ENCODE data around the gene IMMP2L.
"Not testable (repeated sequence)": the region's sequence is repeated elsewhere in the genome, so short reads cannot be mapped to it uniquely, and the experiment has no call there.

The IMMP2L gene

DNA sequence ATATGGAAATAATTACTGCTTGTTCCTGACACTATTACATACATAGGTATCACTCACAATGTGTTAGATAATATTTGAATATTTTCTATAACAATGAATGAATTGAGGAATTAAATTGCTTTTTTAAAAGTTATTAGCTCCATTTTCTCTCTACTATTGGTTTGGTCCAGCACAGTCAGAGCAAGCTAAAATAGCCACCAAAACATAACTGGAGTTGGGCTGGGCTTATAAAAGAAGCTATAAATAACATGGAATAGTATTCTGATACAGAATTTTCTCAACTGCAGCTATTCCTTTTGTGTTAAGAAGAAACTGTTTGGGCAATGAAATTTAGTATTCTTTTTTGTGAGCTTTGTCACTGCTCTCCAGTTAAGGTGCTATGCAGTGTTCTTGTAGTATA lies 614.0 kb downstream of the IMMP2L start:
- DNase-seq, result no peak

DNA sequence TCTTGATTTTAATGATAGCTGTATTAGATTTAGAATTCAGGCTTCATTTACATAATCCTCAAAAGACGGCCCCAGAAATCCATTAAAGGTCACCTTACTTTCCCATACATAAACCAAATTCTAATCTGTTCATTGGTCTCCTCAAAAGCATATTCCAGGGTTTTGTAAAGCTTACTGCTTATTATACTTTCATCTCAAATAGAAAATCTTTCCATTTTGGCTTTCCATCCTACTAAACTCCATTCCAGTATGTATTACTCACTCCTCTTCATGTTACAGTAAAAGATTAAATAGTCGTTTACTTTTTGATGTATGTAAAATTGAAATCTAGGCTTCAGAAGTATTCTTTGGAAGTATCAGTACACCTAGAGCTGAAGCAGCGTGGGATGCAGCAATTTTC lies 614.9 kb downstream of the IMMP2L start:
- DNase-seq, result no peak

DNA sequence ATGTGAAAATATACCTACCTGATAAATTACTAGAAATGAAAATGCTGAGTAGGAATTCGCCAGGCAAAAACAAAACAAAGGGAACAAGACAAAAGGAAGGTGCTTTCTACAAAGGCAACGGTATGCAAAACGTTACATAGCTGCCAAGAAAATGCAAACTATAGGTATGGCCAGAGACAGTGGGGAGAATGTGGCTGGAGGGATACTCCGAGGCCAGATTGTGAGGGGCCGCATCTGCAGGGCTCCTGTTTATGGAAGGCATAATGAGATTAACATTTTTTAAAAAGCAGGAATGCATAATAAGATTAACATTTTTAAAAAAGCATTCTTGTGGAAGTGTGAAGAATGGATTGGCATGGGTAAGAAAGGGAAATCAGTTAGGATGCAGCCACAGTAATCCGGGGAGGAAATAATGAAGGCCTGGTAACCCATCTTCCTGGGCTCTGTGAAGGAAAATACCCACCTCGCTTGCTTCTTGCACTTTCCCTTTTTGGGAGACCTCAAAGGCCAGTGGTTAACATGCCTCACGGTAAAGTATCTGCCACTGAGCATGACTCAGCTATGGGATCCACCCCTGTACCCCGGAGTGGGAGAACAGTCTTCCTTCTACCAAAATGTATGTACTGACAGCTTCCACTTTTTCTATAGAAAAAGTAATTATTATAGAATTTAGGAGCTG lies 617.2 kb downstream of the IMMP2L start:
- DNase-seq, result no peak

DNA sequence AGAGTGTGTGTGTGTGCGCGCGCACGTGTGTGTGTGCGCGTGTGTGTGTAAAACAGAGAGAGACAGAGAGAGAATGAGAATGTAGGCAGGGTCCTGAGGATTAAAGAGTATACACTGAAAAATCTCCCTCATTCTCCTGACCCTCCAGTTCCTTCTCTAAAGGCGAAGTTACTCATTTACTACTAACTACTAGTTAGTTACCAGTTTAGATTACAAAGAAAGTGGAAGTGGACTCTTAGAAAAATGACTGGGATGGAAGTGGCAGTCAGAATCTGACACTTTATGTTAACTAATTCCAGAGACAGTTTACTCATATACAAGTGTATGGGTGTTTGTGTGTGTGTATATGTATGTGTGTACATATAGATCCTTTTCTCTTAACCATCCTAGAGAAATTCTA lies 617.8 kb downstream of the IMMP2L start:
- no peak for DNase-seq

DNA sequence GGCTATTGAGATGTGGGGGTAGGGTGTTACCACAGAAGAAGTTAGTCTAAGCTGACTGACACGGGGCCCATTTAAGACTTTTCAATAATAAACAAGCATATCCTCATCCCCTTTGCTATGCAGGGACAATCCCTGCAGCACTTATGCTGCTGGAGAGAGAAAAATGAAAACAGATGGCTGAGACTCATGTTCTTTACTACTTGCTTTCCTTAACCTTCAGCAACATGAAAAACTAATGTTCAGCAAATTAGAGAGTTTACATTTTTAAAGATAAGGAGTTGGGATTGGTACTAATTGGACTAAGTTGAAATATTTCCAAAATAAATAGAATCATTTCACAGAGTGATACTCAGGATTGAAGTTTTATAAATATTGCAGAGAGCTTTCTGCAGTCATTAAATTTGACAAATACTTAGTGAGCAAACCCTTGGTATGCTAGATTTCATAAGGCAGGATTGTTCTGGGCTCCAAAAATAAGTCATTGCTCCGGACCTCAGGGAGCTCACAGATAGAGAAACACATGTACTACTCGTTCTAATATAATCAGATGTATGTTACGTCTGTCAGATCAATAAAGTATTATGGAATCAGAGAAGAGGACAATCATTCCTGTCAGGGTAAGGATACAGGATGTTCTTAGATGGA lies 618.5 kb downstream of the IMMP2L start:
- no peak for DNase-seq

DNA sequence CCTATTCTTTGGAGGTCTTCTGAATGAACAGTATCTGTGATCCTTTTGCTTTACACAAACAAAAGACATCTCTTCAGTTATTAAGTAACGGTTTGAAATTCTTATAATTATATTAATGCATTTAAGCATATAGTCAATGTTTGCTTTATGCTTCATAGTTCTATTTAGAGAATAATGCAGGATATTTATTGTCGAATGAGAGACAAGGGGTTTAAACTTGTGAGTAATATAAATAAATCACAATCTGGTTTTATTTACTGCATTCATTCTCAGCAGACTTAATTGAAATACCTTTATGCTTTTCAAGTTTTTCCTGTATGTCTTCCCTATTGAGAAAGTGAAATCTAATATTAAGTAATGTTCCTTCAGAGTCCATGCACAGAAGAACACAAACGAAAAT lies 620.9 kb downstream of the IMMP2L start:
- DNase-seq, result no peak

DNA sequence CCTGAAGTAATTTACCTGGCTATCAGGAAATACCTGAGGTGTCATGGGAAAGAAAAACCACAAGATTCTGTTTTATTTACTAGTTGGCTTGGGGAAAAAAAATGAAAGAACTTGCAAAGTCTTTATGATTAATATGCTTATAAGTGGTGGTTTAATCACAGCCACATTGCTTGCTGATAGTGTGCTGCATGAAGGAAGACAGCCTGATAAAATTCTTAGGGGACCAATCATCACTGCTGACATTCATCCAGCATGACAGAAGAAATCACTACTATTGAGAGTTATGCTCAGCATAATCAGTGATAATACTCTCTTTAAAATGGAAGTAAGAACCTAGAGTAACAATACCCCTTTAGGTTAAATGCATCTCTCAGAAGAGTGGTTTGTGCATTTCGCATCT lies 621.5 kb downstream of the IMMP2L start:
- DNase-seq, result no peak

DNA sequence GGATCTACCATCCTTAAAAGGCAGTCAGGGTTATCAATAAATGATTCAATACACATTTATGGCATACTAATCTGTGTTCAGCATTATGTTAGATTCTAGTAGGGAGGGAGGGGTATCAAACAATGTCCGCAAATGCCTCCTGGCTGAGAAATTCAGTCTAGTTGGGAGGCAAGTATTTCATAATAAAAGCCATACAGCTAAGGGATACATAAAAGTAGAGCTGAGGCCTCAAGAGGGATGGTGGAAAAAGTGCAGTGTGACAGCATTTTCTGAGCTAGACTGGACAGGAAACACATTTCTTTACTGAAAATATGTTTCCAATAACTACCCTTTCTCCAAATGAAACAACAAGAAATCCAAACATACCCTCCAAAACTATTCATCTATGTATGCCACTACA lies 624.1 kb downstream of the IMMP2L start:
- DNase-seq, result no peak

DNA sequence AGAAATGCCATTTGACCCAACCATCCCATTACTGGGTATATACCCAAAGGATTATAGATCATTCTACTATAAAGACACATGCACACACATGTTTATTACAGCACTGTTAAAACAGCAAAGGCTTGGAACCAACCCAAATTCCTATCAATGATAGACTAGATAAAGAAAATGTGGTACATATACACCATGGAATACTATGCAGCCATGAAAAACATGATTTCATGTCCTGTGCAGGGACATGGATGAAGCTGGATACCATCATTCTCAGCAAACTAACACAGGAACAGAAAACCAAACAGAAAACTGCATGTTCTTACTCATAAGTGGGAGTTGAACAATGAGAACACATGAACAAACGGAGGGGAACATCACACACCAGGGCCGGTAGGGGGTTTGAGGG lies 625.6 kb downstream of the IMMP2L start:
- not testable (repeated sequence) for DNase-seq

DNA sequence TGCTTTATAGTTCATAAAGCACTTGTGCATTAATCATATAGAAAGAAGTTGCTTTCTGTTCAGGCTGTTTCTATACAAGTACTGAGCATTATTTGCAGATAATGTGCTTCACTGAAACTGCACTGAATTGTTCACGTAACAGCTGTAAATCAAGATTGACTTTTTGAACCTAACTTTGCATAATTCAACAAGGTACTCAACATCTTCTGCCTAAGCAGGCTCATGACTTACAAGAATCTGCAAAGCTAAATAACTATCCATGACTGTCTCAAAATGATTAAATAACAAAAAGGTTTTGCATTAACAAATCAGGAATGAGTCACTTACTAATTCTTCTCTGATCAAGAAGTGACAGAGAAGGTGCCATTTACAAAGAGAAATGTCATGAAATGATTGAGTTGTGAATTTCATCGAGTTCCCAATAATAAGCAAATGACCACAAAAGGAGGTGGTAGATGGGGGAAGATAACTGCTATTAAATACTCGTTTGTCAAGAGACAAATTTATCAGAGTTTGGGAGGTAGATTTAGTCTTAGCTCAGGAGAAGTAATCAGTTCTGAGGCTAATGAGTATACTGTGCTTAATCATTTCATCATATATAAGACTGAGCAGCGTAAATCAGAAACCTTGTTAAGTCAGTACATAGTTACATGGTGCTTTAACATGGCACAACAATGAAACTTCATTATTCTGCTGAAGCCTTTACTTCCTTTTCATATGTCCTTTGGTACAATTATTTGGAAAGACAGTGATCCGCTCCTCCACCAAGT lies 632.6 kb downstream of the IMMP2L start:
- DNase-seq, result no peak

DNA sequence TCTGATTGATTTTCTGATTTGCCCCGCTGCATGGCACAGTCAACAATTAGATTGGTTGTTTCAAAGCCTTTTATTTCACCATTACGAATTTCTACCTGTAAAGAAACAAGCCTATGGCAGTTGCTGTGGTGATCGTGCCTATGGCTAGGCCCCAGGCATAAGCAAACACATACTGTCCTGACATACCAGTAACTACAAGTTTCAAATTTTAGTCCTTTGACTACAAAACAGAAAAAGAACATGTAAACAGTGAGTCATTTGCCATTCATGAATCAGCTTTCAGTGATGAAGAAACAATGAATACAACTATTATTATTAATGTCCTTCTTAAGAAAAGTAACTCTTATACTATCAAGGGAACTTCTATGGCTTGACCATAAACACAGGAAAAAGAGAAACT lies 639.4 kb downstream of the IMMP2L start:
- no peak for DNase-seq

DNA sequence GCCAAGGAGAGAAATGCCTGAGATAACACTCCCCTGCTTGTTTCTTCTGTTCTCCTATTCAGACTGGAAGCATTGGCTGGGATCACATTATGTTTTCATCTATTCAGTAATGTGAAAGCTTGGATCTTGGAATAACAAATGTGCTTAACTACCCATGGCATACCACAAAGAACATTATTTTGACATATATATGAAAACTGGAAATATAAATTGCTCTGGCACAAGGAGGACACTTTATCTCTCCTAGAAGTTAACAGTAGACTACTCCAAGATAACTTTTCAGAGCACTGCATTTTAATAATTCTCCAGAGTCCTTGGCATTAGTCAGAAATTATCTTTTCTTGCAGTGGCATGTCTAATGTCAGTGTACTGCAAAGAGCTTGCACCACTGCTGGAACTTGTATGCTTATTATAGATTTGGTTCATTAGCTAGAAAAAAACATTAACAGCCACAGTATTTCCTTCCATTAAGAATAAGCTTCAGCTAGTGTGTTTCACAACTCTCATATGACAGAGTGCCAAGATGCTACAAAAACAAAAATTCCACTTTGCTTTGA lies 640.6 kb downstream of the IMMP2L start:
- no peak for DNase-seq

DNA sequence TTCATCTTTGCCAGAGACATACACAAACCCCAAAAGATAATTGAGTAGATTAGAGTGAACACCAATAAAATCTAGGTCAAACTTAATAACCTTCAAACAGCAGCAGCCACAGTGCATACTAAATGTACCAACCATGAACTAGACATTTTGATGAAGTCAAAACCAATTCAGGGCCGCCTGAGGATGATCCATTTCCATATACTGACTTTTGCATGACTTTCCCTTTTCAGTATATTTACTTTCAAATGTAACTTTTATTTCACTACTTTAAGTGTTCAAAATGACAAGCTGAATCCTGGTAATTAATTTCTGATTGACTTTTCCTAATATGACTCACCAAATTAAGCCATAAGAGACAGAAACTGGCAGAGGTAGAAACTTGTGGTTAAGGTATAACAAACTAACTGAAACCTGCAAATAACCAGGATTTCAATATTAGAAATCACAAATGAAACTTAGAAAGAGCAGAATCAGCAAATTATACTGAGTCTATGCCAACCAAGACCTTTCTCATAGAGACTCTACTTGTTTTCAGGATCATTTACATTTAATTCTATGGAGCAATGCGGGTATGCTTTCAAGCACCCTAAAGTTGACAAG lies 643.2 kb downstream of the IMMP2L start:
- DNase-seq, result no peak

DNA sequence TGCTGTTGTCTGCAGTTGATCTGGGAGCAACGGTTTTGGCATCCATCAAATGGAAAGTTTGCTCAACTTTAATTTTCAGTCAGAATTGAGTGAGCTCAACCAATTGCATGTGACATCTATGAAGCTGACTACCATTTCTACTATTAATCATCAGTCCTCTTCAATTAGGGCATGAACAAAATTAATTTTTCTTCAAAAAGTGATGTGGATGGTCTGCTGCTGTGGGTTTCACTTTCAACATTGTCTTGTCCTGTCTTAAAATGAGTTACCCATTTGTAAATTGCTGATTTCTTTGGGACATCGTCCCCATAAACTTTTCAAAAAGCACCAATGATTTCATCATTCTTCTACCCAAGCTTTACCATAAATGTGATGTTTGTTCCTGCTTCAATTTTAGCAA lies 648.0 kb downstream of the IMMP2L start:
- no peak for DNase-seq

DNA sequence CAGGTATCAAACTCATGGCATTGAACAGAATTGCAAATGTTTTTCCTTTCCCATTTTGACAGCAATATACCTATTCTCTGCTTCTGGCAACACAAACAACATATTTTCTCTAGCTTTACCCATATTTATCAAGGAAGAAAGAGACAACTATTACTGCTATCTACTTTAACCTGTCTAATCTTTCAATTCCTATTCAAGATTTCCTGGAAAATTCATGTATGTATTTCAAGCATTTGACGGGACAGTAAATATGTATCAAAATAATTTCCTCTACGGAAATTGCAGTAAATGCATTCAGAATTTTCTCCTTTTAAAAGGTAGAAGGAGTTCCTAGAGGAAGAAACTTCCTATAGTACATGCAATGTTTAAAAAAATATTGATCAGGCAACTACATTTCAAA lies 650.7 kb downstream of the IMMP2L start:
- no peak for DNase-seq

DNA sequence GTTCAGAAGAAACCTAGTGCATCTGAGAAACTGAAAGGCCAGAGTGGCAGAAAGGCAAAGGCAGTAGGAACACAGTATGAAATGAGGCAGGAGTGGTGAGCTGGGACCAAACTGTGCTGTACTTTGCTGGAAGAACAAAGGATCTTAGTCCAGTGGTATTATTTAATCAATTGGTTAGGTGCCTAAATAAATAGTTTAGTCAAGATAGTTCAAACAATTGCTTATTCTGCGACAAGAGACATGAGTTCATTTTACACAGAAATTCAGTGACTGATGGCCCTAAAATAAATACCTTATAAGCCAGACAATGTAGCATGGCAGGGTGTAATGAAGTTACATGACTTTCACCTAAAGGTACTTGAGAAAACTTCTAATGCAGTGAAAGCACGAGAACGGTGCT lies 653.2 kb downstream of the IMMP2L start:
- DNase-seq, result no peak

DNA sequence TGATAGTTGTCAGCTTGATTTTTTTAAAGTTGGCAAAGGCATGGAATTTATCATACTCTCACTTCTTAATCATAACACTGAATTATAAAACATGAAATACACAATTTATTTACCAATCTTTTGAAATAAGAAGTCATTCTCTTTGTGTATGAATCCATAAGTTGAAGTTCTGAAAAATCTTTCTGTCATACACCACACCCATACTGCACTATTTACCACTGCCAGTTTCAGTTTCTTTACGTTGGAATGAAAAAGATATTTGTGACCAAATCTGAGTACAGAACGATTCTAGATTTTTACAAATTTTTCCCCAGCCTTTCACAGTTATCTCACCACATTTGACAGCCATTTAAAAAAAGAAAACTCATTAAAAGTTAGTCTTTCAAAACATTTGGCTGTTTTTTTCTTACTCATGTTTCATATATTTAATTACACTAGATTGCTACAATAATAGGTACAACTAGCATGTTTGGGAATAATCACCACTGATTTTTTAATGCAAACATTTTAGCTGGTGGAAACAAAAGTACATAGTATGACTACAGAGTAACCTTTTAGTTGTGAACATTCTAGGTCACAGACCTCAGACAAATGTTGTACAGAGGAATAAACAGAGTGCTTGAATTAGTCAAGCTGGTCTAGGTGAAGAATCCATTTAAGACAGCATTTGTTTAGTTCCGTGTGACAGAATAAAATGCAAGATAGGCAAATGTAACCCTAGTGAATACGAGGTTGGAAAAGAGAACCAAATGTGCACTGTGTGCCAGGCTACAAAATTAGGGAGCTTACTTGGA lies 656.3 kb downstream of the IMMP2L start:
- no peak for DNase-seq

DNA sequence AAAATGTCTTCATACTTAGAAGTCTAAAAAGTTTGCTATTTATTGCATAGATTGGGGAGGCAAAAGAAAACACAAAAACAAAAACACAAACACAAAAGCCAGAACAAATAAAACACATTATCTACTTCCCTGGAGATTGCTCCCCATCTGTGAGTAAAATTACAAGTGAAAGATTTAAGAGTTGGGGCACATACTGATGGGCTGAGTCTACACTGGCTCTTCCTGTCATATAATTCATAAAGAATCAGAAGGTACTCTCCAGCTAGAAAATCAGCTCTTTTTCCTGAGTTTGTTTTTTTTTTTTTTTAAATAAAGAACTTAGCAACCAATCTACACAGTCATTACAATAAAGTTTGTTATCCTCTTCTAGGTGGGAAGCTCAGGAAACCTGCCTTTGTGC lies 663.8 kb downstream of the IMMP2L start:
- DNase-seq, result no peak

DNA sequence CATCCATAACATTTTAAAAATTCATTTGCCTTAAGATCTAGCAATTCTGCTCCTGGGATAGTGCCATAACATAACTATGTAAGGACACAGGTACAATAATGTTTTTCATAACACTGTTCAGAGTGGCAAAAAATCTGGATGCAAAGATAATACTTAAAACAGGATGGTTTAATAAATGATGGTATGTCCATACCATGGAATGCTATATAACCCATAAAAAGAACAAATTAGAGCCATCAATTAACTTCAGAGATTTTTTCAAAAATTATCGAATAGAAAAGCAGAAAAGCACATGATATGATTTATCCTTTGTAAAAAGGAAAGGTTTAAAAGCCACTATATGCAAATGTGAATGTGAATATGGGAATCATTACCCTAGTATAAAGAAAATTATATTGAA lies 664.8 kb downstream of the IMMP2L start:
- DNase-seq, result no peak

DNA sequence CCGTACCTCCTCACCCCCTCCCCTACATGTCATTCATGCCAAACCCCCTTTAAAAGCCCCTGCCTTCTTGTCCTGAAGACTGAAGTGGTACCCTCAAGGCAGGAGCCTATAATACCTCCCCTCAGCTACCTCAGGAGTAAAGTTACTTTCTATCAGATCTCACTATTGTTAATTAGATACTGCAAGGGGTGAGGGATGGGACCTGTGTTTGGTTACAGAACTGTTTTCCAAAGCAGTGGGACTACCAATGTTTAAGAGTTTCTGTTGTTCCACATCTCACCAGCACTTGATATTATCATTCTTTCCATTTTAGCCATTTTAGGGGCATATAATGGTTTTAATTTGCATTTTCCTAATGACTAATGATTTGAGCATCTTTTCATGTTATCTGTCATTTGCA lies 668.2 kb downstream of the IMMP2L start:
- DNase-seq, result no peak

DNA sequence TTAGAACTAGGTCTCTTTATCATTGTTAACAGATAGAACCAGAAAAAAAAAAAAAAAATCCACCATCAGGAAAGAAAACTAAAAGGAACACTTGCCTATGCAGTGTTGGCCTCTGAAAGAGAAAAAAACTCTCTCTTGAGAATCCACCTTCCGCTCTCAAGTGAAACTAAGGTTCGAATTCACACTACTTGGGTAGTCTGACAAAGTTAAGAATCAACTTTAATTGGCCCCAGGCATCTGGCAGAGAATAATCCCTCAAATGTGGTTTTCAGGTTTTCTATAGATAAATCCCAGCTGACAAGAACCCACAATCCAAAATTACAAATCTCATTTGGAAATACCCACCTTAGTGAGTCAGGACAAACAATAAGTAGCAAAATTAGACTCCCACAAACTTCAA lies 671.1 kb downstream of the IMMP2L start:
- DNase-seq, result no peak

DNA sequence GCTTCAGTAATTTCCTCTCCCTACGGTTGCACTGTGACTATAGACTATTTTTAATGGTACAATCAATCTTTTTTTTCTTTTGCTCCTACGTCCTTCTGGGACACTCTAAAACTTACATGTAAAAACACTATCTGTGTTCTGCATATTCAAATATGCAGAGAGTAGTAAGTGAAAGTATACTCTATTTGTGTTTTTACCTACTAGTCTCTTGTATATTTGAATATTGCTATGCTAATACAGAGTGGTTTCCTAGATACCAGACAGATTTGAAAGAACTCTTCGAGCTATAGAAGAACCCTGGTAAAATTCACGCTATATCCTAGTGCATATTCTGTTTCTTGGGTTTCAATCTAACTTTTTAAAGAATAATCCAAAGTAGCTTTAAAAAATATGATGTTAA lies 672.2 kb downstream of the IMMP2L start:
- no peak for DNase-seq

DNA sequence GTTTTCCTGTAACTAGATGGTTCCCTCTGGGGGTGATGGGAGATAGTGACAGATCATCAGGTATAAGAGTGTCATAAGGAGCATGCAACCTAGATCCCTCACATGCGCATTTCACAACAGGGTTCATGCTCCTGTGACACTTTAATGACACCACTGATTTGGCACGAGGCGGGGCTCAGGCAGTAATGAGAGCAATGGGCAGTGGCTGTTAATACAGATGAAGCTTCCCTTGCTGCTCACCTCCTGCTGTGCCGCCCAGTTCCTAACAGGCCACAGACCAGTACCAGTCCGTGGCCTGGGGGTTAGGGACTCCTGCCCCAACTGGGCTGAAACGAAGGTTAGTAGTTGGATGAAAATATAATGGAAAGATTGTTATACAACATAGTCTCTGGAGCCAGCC lies 673.0 kb downstream of the IMMP2L start:
- DNase-seq, result no peak

Data from NCI-H1105 (cell line).